Stomach (tissue), 9 donors: ENCODE data around the gene CEBPB. TPM values are rescaled to one million over a fixed set of nuclear protein-coding genes. Genes with fewer than 3 reads are reported as not detected.
"Not testable (repeated sequence)": the region's sequence is repeated elsewhere in the genome, so short reads cannot be mapped to it uniquely, and the experiment has no call there.

Experiments used
- DNase-seq, 2 donors: peaks; one replicate each; pipeline versions ENCODE4 v3.0.0 to v3.0.0-alpha.2; 2013 to 2019
- H3K27ac ChIP-seq, 5 donors: fragments of 200-600 bp in 4 of 5; sonication (generic) in 4 of 5; one replicate each; pipeline ENCODE4 v1.5.1; 2013 to 2019; ENCODE audit warnings: mild to moderate bottlenecking in 1 of 5, moderate library complexity in 1 of 5
- H3K27me3 ChIP-seq, 3 donors: fragments of 200-600 bp; sonication (generic); one replicate each; pipeline ENCODE4 v1.5.1; 2017 to 2019; ENCODE audit warnings: mixed run types in 1 of 3
- H3K36me3 ChIP-seq, 4 donors: fragments of 200-600 bp; sonication (generic); 1 replicate in 3 of 4; 2 replicates in 1 of 4; pipeline ENCODE4 v1.5.1; 2016 to 2019
- H3K4me1 ChIP-seq, 4 donors: fragments of 200-600 bp; sonication (generic); one replicate each; pipeline ENCODE4 v1.5.1; 2016 to 2019
- H3K4me3 ChIP-seq, 4 donors: fragments of 200-600 bp; sonication (generic) in 3 of 4; one replicate each; pipeline ENCODE4 v1.5.1; 2016 to 2019; ENCODE audit warnings: mild to moderate bottlenecking in 1 of 4
- H3K9me3 ChIP-seq, 4 donors: fragments of 200-600 bp; sonication (generic); one replicate each; pipeline ENCODE4 v1.5.1; 2016 to 2019
- CTCF ChIP-seq, 7 experiments: fragments of 450-650 bp in 4 of 7; fragments of 200-600 bp in 3 of 7; sonication (generic) in 3 of 7; IDR thresholded peaks; one replicate each; pipeline ENCODE4 v1.5.1; 2016 to 2019; ENCODE audit warnings: antibody characterized with exemption in 7 of 7, control low read depth in 2 of 7, mild to moderate bottlenecking in 1 of 7
- EP300 ChIP-seq: sonication (generic); formaldehyde crosslinking; IDR thresholded peaks from one replicate; pipeline ENCODE4 v1.6.1; 2017; ENCODE audit warnings: antibody characterized with exemption
- POLR2A ChIP-seq, 4 donors: fragments of 450-650 bp; IDR thresholded peaks; one replicate each; pipeline ENCODE4 v1.6.1; 2016; ENCODE audit warnings: antibody characterized with exemption in 4 of 4, control low read depth in 2 of 4, mild to moderate bottlenecking in 1 of 4, moderate library complexity in 1 of 4
- POLR2AphosphoS5 ChIP-seq, 3 donors: sonication (generic); formaldehyde crosslinking; IDR thresholded peaks; one replicate each; pipeline ENCODE4 v1.6.1; 2016; ENCODE audit warnings: antibody characterized with exemption in 3 of 3
- WGBS, 5 donors: extraction: QIAGEN DNeasy Blood & Tissue Kit in 3 of 5; methylation state at CpG; one replicate each; pipeline versions ENCODE4 v1.1.5 to v1.1.7; 2013 to 2018; 5-methylcytosine and 5-hydroxymethylcytosine counted together
- intact Hi-C: fragments of 100-400 bp; cut with DNase I; formaldehyde crosslinking; loops from one replicate; pipeline ENCODE4 v1.15.1; 2023; ENCODE audit warnings: low total_unique reads
- polyA plus RNA-seq, 3 donors: library from polyadenylated mRNA; stranded (reverse); fragments of 200-250 nt; gene quantifications; one replicate each; pipeline ENCODE4 v1.2.3, GENCODE V29; 2013
- total RNA-seq, 5 donors: library from RNA; depleted of rRNA; stranded (reverse); fragments of >200 nt; gene quantifications; one replicate each; pipeline versions ENCODE4 v1.1.0 to v1.2.3, GENCODE V29; 2014 to 2016
- donor health status: healthy with polysubstance abuse.
- donor health status: Bipolar disorder and iron deficiency.
- donor health status: healthy.

CEBPB gene
- total and polyA plus RNA-seq, 8 donors: 21.1 to 200 (median 36.5) TPM

- no peak for DNase-seq
- WGBS, 5 donors: 80 to 88% (median 83%) methylated on average over 5 to 7 of the region's 7 CpGs
- intact Hi-C loops: no loop called here
- peaks cover 0 to 4% (median 2%) of the 10 kb centered on the region in 4 donors for H3K4me1 ChIP-seq
- no peaks in the 10 kb centered on the region for H3K36me3 ChIP-seq
- H3K27me3 ChIP-seq: no peaks in the 10 kb centered on the region
- TF ChIP-seq POLR2AphosphoS5 (IDR thresholded peaks at IDR 0.05) (no peak), CTCF (IDR thresholded peaks at IDR 0.05) (no peak), POLR2A (IDR thresholded peaks at IDR 0.05) (no peak)
- no peak overlapping the region for H3K4me3 ChIP-seq
- no peak overlapping the region for H3K27ac ChIP-seq
- no peaks in the 10 kb centered on the region for H3K9me3 ChIP-seq
Measured at GRCh38 chr20:50208085-50208491, 17.5 kb downstream of the CEBPB start.

DNA sequence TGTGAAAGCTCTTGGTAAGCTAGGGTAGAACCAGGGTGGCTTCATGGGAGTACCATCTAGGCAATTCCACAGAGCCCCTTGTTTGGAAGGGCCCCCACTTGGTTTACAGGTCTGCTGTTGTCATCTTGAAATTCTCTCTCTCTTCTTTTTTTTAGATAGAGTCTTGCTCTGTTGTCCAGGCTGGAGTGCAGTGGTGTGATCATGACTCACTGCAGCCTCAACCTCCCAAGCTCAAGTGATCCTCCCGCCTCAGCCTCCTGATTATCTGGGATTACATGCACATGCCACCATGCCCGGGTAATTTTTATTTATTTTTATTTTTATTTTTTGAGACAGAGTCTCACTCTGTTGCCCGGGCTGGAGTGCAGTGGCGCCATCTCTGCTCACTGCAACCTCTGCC lies 18.2 kb downstream of the CEBPB start:
- 83 to 95% (median 92%) methylated on average over 4 of the region's 4 CpGs for WGBS, 5 donors
- intact Hi-C loops, H3K27ac ChIP-seq, DNase-seq, H3K9me3 ChIP-seq, H3K36me3 ChIP-seq, H3K4me3 ChIP-seq, H3K27me3 ChIP-seq, H3K4me1 ChIP-seq: not testable (repeated sequence)

- WGBS, 5 donors: 67 to 77% (median 74%) methylated on average over 6 of the region's 6 CpGs
- intact Hi-C loops: no loop called here
Measured at GRCh38 chr20:50210066-50210619, 19.5 kb downstream of the CEBPB start.

DNA sequence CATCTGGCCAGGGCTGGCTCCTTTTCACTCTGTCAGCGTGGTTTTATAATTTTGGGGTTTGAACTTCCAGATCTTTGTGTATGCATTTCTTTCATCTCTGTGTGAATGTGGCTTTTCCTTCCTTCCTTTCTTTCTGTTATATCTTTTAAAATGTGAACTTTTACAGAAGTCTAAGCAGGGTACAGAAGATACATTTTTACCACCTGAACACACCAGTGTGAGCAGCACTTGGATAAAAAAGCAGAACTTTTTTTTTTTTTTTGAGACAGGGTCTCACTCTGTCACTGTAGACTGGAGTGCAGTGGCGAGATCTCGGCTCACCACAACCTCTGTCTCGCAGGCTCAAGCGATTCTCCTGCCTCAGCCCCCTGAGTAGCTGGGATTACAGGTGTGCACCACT lies 20.5 kb downstream of the CEBPB start:
- TF ChIP-seq CTCF (IDR thresholded peaks at IDR 0.05): no peak
- TF ChIP-seq POLR2AphosphoS5 (IDR thresholded peaks at IDR 0.05): no peak
- TF ChIP-seq EP300: no peak
- no peak for TF ChIP-seq POLR2A (IDR thresholded peaks at IDR 0.05)
- Histone ChIP-seq H3K9me3 (no peaks in the 10 kb centered on the region), H3K27me3 (no peaks in the 10 kb centered on the region), H3K4me3 (no peak overlapping the region), H3K36me3 (no peaks in the 10 kb centered on the region), H3K27ac (no peak overlapping the region), H3K4me1 (peaks cover 4 to 13% (median 10%) of the 10 kb centered on the region in 4 donors)
- DNase-seq: no peak
- intact Hi-C loops: no loop called here
- 71 to 79% (median 78%) methylated on average over 5 of the region's 5 CpGs for WGBS, 5 donors

More at GRCh38 chr20:50210066-50210619, 19.5 kb downstream of the CEBPB start:
- Histone ChIP-seq H3K9me3 (no peaks in the 10 kb centered on the region), H3K4me3 (no peak overlapping the region), H3K27ac (no peak overlapping the region), H3K27me3 (no peaks in the 10 kb centered on the region), H3K4me1 (peaks cover 0 to 4% (median 3%) of the 10 kb centered on the region in 4 donors), H3K36me3 (no peaks in the 10 kb centered on the region)
- no peak for DNase-seq
- no peak for TF ChIP-seq POLR2A (IDR thresholded peaks at IDR 0.05)
- TF ChIP-seq POLR2AphosphoS5 (IDR thresholded peaks at IDR 0.05): no peak
- TF ChIP-seq EP300: no peak
- TF ChIP-seq CTCF (IDR thresholded peaks at IDR 0.05): no peak

DNA sequence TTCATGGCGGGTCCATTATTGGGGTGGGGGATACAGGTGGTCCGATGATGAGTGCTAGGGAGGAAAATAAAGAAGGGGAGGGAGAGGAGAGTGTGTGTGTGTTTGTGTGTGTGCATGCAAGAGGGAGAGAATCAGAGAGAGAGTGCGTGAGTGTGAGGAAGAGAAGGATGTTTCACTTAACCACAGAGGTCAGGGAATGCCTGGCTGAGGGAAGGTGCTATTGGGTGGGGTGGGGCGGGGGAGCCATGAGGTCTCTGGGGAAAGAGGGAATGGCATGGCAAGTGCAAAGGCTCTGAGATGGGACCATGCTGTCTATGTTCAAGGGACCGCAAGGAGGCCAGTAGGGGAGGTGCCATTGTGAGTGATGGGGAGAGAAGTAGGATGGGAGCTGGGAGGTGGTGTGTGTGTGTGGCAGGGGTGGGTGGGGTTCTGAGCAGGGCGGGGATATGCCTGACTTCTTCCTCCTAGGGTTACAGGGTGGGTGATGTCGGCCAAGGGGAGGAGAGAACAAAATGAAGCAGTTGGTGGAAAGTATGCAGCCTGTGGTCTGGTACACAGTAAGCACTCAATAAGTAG lies 23.0 kb downstream of the CEBPB start:
- Histone ChIP-seq H3K27me3 (no peaks in the 10 kb centered on the region), H3K4me3 (no peak overlapping the region), H3K36me3 (no peaks in the 10 kb centered on the region), H3K9me3 (no peaks in the 10 kb centered on the region), H3K4me1 (peaks cover 4 to 13% (median 10%) of the 10 kb centered on the region in 4 donors), H3K27ac (no peak overlapping the region)
- TF ChIP-seq CTCF (IDR thresholded peaks at IDR 0.05) (no peak), POLR2AphosphoS5 (IDR thresholded peaks at IDR 0.05) (no peak), EP300 (no peak), POLR2A (IDR thresholded peaks at IDR 0.05) (no peak)
- intact Hi-C loops: no loop called here
- DNase-seq: no peak
- 66 to 83% (median 73%) methylated on average over 7 of the region's 7 CpGs for WGBS, 5 donors
